SH-SY5Y (cell line): ENCODE results near the gene PTPRC.

Source experiments
- GATA2 ChIP-seq: IDR thresholded peaks from 2 replicates; pipeline ENCODE4 v1.6.1; 2011; ENCODE audit warnings: mild to moderate bottlenecking, low read depth, low read length
- GATA3 ChIP-seq: IDR thresholded peaks from 2 replicates; pipeline ENCODE4 v1.6.1; 2011; ENCODE audit warnings: low read depth, mild to moderate bottlenecking, low read length, moderate library complexity

Gene PTPRC

GRCh38 chr1:198773523-198773922 lies 134.7 kb downstream of the PTPRC start:
- TF ChIP-seq GATA3 (no peak), GATA2 (no peak)

- no peak for TF ChIP-seq GATA2
- TF ChIP-seq GATA3, result no peak
These were observed 135.6 kb downstream of the PTPRC start for GRCh38 chr1:198774421-198774820.

GRCh38 chr1:198775606-198776005 lies 136.8 kb downstream of the PTPRC start:
- TF ChIP-seq GATA2 (no peak), GATA3 (no peak)

GRCh38 chr1:198776602-198777029 lies 137.8 kb downstream of the PTPRC start:
- TF ChIP-seq GATA3 (no peak), GATA2 (no peak)

- no peak for TF ChIP-seq GATA3
These were observed 139.2 kb downstream of the PTPRC start for GRCh38 chr1:198778049-198778448.

GRCh38 chr1:198780376-198780775 lies 141.5 kb downstream of the PTPRC start:
- no peak for TF ChIP-seq GATA3
- TF ChIP-seq GATA2, result no peak

GRCh38 chr1:198788561-198789064 lies 149.8 kb downstream of the PTPRC start:
- TF ChIP-seq GATA2 (no peak), GATA3 (no peak)

- no peak for TF ChIP-seq GATA2
- no peak for TF ChIP-seq GATA3
These were observed 154.9 kb downstream of the PTPRC start for GRCh38 chr1:198793714-198794113.

- TF ChIP-seq GATA2 (no peak), GATA3 (no peak)
These were observed 155.7 kb downstream of the PTPRC start for GRCh38 chr1:198794498-198794897.

- TF ChIP-seq GATA2 (no peak), GATA3 (no peak)
These were observed 158.8 kb downstream of the PTPRC start for GRCh38 chr1:198797656-198798055.

GRCh38 chr1:198798923-198799386 lies 160.1 kb downstream of the PTPRC start:
- TF ChIP-seq GATA3 (no peak), GATA2 (no peak)

GRCh38 chr1:198805498-198806151 lies 166.8 kb downstream of the PTPRC start:
- TF ChIP-seq GATA3 (no peak), GATA2 (no peak)

GRCh38 chr1:198806861-198807260 lies 168.0 kb downstream of the PTPRC start:
- TF ChIP-seq GATA2 (no peak), GATA3 (no peak)
